Aorta (tissue), 5 donors: ENCODE results near the gene KAT2A. TPM values are rescaled to one million over a fixed set of nuclear protein-coding genes. Genes with fewer than 3 reads are reported as not detected.

Source experiments
- ATAC-seq: fragments of 200-7000 bp; cut with Tn5 transposase; one replicate; pipeline ENCODE4 v1.9.1; 2022; ENCODE audit warnings: moderate library complexity; ENCODE audit not compliant: low FRiP score
- DNase-seq, 2 donors: peaks; one replicate each; pipeline ENCODE4 v3.0.0-alpha.2; 2020
- H3K27ac ChIP-seq, 2 donors: one replicate each; pipeline ENCODE4 v1.5.1; 2013; ENCODE audit warnings: low read length in 2 of 2, mild to moderate bottlenecking in 2 of 2, moderate library complexity in 2 of 2, control low read depth in 1 of 2, inconsistent platforms in 1 of 2, low read depth in 1 of 2
- H3K27me3 ChIP-seq, 2 donors: one replicate each; pipeline ENCODE4 v1.6.1; 2013; ENCODE audit warnings: control low read depth in 1 of 2, low read length in 1 of 2, mild to moderate bottlenecking in 1 of 2, moderate library complexity in 1 of 2; ENCODE audit not compliant: insufficient read depth in 2 of 2, control insufficient read depth in 1 of 2
- H3K36me3 ChIP-seq, 2 donors: one replicate each; pipeline ENCODE4 v1.6.1; 2013; ENCODE audit warnings: control low read depth in 1 of 2, low read length in 1 of 2, mild to moderate bottlenecking in 1 of 2; ENCODE audit not compliant: insufficient read depth in 2 of 2, control insufficient read depth in 1 of 2
- H3K4me1 ChIP-seq, 2 donors: one replicate each; pipeline ENCODE4 v1.6.1; 2013; ENCODE audit warnings: low read length in 2 of 2, control low read depth in 1 of 2, mild to moderate bottlenecking in 1 of 2, moderate library complexity in 1 of 2; ENCODE audit not compliant: insufficient read depth in 2 of 2, control insufficient read depth in 1 of 2
- H3K4me3 ChIP-seq, 2 donors: one replicate each; pipeline ENCODE4 v1.5.1; 2013; ENCODE audit warnings: low read length in 2 of 2, control low read depth in 1 of 2, mild to moderate bottlenecking in 1 of 2
- H3K9me3 ChIP-seq: one replicate; pipeline ENCODE4 v1.6.1; 2013; ENCODE audit warnings: mild to moderate bottlenecking, low read length; ENCODE audit not compliant: control insufficient read depth
- WGBS, 2 donors: extraction: QIAGEN DNeasy Blood & Tissue Kit; methylation state at CpG; one replicate each; pipeline ENCODE4 v1.1.7; 2013; 5-methylcytosine and 5-hydroxymethylcytosine counted together
- intact Hi-C, 2 donors: fragments of 100-400 bp; cut with DNase I; formaldehyde crosslinking; loops; one replicate each; pipeline versions ENCODE4 v1.14.2 to v1.15.0; 2022
- polyA plus RNA-seq, 2 donors: library from polyadenylated mRNA; stranded (reverse); fragments of 200-250 nt; gene quantifications; one replicate each; pipeline ENCODE4 v1.2.3, GENCODE V29; 2013
- total RNA-seq, 2 donors: library from RNA; stranded (reverse); fragmentation: NEBNext Ultra II Directional; extraction: Animal tissue kit (Norgen Biotek cat#: 25700); gene quantifications; one replicate each; pipeline ENCODE4 v1.2.1, GENCODE V29; 2021
- donor health status: healthy with polysubstance abuse.
- donor health status: Bipolar disorder and iron deficiency.
- donor health status: DM: no; HTN: no; CAD: no.
- donor health status: DM: no; HTN: no; CAD: no.
- donor health status: DM: yes; HTN: yes; CAD: no.

The KAT2A gene
- total and polyA plus RNA-seq, 4 donors: 8.9 to 109 (median 37.0) TPM

- H3K36me3 ChIP-seq: no peaks in the 10 kb centered on the region
- no peaks in the 10 kb centered on the region for H3K9me3 ChIP-seq
- WGBS, 2 donors: 14 to 17% methylated on average over 12 of the region's 12 CpGs
- DNase-seq (peak in 1 of 2 donors; percentile 62), ATAC-seq (peak; percentile 66)
- no peaks in the 10 kb centered on the region for H3K27me3 ChIP-seq
- H3K4me1 ChIP-seq: no peaks in the 10 kb centered on the region
- intact Hi-C loops: loop anchor here in 1 of 2 donors (5.0 kb wide), 1 partner anchor 145 kb away; the partner anchor contains the start of gene CNP
- peak overlapping the region; percentile 61 to 87 for H3K27ac ChIP-seq
- H3K4me3 ChIP-seq: peak overlapping the region; percentile 44 to 56
These were observed 9.2 kb downstream of the KAT2A start for GRCh38 chr17:42111871-42112551.

GRCh38 chr17:42111265-42111636, 9.9 kb downstream of the KAT2A start:
- DNase-seq (no peak), ATAC-seq (no peak)
- Histone ChIP-seq H3K27me3 (no peaks in the 10 kb centered on the region), H3K4me3 (no peak overlapping the region), H3K36me3 (no peaks in the 10 kb centered on the region), H3K27ac (peak overlapping the region in 1 of 2 donors; percentile 87), H3K4me1 (no peaks in the 10 kb centered on the region), H3K9me3 (no peaks in the 10 kb centered on the region)
- intact Hi-C loops: loop anchor here in 1 of 2 donors (5.0 kb wide), 1 partner anchor 144 kb away; the partner anchor contains the start of gene CNP
- WGBS, 2 donors: 91% methylated on average over 11 of the region's 11 CpGs

GRCh38 chr17:42110301-42111264, 10.6 kb downstream of the KAT2A start:
- Histone ChIP-seq H3K27ac (no peak overlapping the region), H3K4me3 (no peak overlapping the region), H3K27me3 (no peaks in the 10 kb centered on the region), H3K9me3 (no peaks in the 10 kb centered on the region), H3K4me1 (no peaks in the 10 kb centered on the region), H3K36me3 (no peaks in the 10 kb centered on the region)
- DNase-seq (no peak), ATAC-seq (no peak)
- WGBS, 2 donors: 90 to 91% methylated on average over 18 of the region's 18 CpGs
- intact Hi-C loops: loop anchor here in 1 of 2 donors (5.0 kb wide), 1 partner anchor 143 kb away; the partner anchor contains the start of gene CNP

GRCh38 chr17:42109086-42109485, 12.1 kb downstream of the KAT2A start:
- no peaks in the 10 kb centered on the region for H3K4me1 ChIP-seq
- ATAC-seq (no peak), DNase-seq (no peak)
- H3K27ac ChIP-seq: no peak overlapping the region
- no peak overlapping the region for H3K4me3 ChIP-seq
- 79 to 94% methylated on average over 9 of the region's 9 CpGs for WGBS, 2 donors
- intact Hi-C loops: no loop called here
- H3K27me3 ChIP-seq: no peaks in the 10 kb centered on the region
- H3K36me3 ChIP-seq: no peaks in the 10 kb centered on the region
- no peaks in the 10 kb centered on the region for H3K9me3 ChIP-seq

- no peaks in the 10 kb centered on the region for H3K36me3 ChIP-seq
- WGBS, 2 donors: 60 to 63% methylated on average over 48 to 51 of the region's 51 CpGs
- DNase-seq: peak; percentile 80 to 90
- intact Hi-C loops: no loop called here
- H3K4me1 ChIP-seq: no peaks in the 10 kb centered on the region
- H3K9me3 ChIP-seq: no peaks in the 10 kb centered on the region
- ATAC-seq: peak; percentile 62
- no peak overlapping the region for H3K4me3 ChIP-seq
- no peaks in the 10 kb centered on the region for H3K27me3 ChIP-seq
- no peak overlapping the region for H3K27ac ChIP-seq
These were observed 13.3 kb downstream of the KAT2A start for GRCh38 chr17:42107597-42108576.

- H3K4me3 ChIP-seq: no peak overlapping the region
- no peaks in the 10 kb centered on the region for H3K4me1 ChIP-seq
- no peaks in the 10 kb centered on the region for H3K27me3 ChIP-seq
- DNase-seq (no peak), ATAC-seq (no peak)
- H3K36me3 ChIP-seq: no peaks in the 10 kb centered on the region
- no peak overlapping the region for H3K27ac ChIP-seq
- 87 to 89% methylated on average over 6 of the region's 6 CpGs for whole genome bisulfite sequencing, 2 donors
- intact Hi-C loops: no loop called here
- H3K9me3 ChIP-seq: no peaks in the 10 kb centered on the region
These were observed 14.0 kb downstream of the KAT2A start for GRCh38 chr17:42107124-42107523.

- no peaks in the 10 kb centered on the region for H3K36me3 ChIP-seq
These were observed 15.2 kb downstream of the KAT2A start for GRCh38 chr17:42106009-42106408.

GRCh38 chr17:42104264-42104663, 16.9 kb downstream of the KAT2A start:
- Histone ChIP-seq H3K4me1 (no peaks in the 10 kb centered on the region), H3K4me3 (no peak overlapping the region), H3K36me3 (no peaks in the 10 kb centered on the region), H3K9me3 (no peaks in the 10 kb centered on the region), H3K27me3 (no peaks in the 10 kb centered on the region), H3K27ac (no peak overlapping the region)
- no peak for DNase-seq
- intact Hi-C loops: loop anchor here (5.0 kb wide), 2 partner anchors 37 to 77 kb away; no protein-coding TSS in a partner anchor
- ATAC-seq: no peak
- WGBS, 2 donors: 81% methylated on average over 3 of the region's 3 CpGs

More at GRCh38 chr17:42106009-42106408, 15.2 kb downstream of the KAT2A start:
- WGBS, 2 donors: 89 to 91% methylated on average over 2 of the region's 2 CpGs
- Histone ChIP-seq H3K9me3 (no peaks in the 10 kb centered on the region), H3K4me1 (no peaks in the 10 kb centered on the region), H3K27ac (no peak overlapping the region), H3K27me3 (no peaks in the 10 kb centered on the region), H3K4me3 (no peak overlapping the region)
- ATAC-seq (no peak), DNase-seq (no peak)
- intact Hi-C loops: no loop called here
